Omental fat pad (tissue), 4 donors: ENCODE results near the gene STOX1. TPM values are rescaled to one million over a fixed set of nuclear protein-coding genes. Genes with fewer than 3 reads are reported as not detected.

ENCODE experiments used
- ATAC-seq: fragments of 150-250 bp; one replicate; pipeline ENCODE4 v1.9.1; 2016; ENCODE audit warnings: mild to moderate bottlenecking, moderate library complexity; ENCODE audit not compliant: low FRiP score
- DNase-seq: peaks from one replicate; pipeline ENCODE4 v3.0.0-alpha.2; 2019; ENCODE audit warnings: low spot score
- total RNA-seq, 4 donors: library from RNA; depleted of rRNA; stranded (reverse); fragments of >200 nt; gene quantifications; one replicate each; pipeline ENCODE4 v1.1.0, GENCODE V29; 2016
- TF ChIP-seq, protein P1 (sequence below), 3 donors: fragments of 450-650 bp; IDR thresholded peaks; one replicate each; pipeline ENCODE4 v1.5.1; 2016 to 2017; ENCODE audit warnings: antibody characterized with exemption in 3 of 3, mild to moderate bottlenecking in 3 of 3, moderate library complexity in 2 of 3

STOX1 gene
- total RNA-seq, 4 donors from 2014 or later, result 3.2 to 16.0 (median 5.0) TPM

DNA sequence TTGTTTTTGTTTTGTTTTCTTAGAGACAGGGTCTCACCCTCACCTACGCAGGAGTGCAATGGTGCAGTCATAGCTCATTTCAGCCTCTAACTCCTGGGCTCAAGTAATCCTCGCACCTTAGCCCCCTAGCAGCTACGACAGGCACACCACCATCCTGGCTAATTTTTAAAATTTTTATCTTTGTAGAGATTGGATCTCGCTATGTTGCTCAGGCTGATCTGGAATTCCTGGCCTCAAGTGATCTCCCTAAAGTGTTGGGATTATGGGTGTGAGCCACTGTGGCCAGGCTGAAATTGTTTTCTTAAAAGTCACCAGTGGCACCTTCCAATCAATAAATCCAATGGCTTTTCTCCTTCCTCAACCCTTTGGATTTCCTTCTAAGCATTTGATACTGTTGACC is 52.9 kb downstream of the STOX1 start:
- DNase-seq (no peak), ATAC-seq (no peak)
- TF ChIP-seq, protein P1, sequence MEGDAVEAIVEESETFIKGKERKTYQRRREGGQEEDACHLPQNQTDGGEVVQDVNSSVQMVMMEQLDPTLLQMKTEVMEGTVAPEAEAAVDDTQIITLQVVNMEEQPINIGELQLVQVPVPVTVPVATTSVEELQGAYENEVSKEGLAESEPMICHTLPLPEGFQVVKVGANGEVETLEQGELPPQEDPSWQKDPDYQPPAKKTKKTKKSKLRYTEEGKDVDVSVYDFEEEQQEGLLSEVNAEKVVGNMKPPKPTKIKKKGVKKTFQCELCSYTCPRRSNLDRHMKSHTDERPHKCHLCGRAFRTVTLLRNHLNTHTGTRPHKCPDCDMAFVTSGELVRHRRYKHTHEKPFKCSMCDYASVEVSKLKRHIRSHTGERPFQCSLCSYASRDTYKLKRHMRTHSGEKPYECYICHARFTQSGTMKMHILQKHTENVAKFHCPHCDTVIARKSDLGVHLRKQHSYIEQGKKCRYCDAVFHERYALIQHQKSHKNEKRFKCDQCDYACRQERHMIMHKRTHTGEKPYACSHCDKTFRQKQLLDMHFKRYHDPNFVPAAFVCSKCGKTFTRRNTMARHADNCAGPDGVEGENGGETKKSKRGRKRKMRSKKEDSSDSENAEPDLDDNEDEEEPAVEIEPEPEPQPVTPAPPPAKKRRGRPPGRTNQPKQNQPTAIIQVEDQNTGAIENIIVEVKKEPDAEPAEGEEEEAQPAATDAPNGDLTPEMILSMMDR (IDR thresholded peaks at IDR 0.05), result no peak

DNA sequence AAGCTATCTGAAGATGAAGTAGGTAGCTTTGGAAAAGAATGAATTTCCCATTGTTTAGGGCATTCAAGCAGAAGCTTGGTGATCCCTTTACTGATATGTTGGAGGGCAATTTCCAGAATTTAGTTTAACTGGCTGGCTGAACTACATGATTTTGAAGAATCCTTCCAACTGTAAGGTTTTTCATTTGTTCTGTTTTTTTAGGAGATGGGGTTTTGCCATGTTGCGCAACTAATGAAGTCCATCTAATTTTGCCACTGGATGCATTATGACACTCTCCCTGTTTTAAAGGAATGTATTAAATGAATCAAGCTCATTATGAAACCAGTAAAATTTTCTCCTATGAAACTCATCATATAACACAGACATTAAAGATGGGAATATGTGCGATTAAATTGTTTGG is 67.7 kb downstream of the STOX1 start:
- TF ChIP-seq, protein P1 (IDR thresholded peaks at IDR 0.05), result no peak
- no peak for ATAC-seq

DNA sequence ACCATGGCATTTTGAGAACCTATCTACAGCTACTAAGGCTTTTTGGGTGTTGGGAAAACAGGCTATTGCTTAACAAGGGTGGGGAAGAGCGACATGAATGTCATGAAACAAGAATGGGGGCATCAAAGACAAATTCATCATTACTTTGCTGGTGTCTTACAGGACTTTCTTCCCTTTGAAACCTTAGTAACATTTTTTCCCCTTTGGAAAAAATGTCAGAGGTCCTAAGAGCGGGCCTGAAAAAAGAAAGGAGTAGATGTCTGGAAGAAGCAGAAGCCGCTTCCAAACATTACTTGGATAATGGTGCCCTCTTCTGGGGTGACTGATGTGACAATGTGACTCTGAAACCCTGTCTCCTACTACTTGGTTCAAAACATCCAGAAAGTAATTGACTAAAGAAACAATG is 70.0 kb downstream of the STOX1 start:
- DNase-seq (no peak), ATAC-seq (no peak)
- TF ChIP-seq, protein P1 (IDR thresholded peaks at IDR 0.05), result no peak

More for the DNA sequence above, 67.7 kb downstream of the STOX1 start:
- DNase-seq, result no peak

DNA sequence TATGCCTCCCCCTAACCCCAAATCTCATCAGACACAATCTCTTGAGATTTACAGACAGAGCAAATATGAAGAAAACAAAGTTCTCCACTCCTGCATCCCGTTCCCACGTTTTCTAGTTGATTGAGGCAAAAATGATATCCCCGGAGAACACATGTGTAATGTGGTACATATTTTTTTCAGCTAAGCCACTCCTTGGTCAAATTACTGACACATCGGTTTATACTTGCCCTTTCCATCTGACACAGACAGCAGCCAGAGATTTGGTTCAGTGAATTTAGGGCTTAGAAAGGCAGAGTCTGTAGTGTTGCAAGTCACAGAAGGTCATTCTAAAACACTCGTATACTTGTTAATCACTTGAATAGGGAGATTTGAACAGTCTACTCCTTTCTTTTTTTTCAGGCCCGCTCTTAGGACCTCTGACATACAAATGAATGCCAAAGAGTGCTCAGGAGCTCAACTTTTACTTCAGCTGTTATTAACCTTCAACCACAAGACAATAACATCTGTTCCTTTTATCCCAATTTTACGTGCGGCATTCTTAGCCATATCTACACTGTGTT is 71.9 kb downstream of the STOX1 start:
- ATAC-seq, result no peak
- TF ChIP-seq, protein P1 (IDR thresholded peaks at IDR 0.05), result no peak
- DNase-seq, result no peak

DNA sequence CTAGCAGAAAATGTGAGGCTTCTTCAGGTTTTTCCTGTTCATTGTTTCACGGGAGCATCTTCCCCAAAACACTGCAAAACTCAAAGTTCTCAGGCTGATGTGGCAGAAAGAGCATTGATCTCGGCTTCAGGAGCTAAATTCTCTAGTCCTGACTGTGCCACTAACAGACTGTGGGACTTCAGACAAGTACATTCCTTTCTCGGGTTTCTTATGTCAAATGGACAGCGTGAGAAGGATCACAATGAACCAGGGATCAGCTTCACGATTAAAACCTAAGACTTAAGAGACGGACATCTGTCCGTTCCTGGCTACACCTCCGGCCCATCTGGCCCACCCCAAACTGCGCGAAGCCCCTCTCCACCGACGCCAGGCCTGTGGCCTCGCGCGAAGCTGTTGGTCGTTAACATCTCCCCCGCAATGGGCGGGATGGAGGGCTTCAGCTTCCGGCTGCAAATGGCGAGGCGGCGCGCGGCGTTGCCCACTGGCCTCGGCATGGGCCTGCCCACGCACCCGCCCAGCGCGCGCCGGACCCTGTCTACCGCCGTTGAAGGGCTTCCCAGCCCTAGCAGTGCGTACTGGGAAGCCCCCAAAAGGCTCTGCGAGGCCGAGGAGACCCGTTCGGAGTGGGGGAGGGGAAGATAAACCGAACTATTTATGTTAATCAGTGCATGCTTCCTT is 73.2 kb downstream of the STOX1 start:
- DNase-seq, result peak; percentile 34

DNA sequence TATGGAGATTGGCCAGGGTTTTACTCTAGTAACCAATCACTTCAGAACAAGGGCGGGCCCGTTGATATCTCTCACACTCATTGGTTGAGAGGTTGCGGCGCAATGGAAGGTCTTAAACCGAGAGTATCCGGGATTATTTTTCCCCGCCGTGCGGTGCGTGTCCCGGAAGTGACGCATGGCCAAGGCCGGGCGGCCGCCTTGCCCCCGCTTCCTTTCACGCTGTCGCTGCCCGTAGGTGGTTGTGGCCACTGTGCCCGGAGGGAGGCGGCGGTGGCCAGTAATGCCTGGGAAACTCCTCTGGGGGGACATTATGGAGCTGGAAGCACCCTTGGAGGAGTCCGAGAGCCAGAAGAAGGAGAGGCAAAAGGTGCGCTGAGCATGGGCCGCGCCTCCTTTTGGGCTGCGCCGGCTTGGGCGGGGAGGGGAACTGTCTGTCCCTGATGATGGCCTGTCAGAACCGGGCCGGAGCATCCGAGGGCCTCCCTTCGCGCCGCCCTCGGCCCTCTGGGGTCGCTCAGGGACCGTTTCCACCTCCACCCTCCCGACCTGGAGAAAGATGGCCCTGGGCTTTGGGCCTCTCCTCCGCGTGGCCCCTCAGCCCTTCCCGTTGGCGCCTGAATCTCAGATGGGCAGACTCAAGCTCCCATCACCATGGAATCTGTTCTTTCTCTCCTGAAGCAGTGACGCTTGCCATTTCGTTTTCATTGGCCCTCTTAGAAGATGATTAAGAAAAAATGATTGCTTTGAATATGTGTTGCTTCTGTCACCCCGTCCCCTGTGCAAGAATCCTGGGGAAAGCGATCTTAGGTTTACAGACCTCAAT is 74.0 kb downstream of the STOX1 start, which contains the start of gene DDX50:
DDX50 (plus strand) TSS at position 211 of the 823 bp plus-strand sequence; CDS start at position 281, 70 bp downstream.
- TF ChIP-seq, protein P1 (IDR thresholded peaks at IDR 0.05), result no peak
- DNase-seq (peak; percentile 93), ATAC-seq (peak; percentile 99)

More for the DNA sequence above, 73.2 kb downstream of the STOX1 start:
- TF ChIP-seq, protein P1 (IDR thresholded peaks at IDR 0.05), result no peak
- peak; percentile 65 for ATAC-seq
